SH-SY5Y (cell line): ENCODE results near the gene SIK3.

Source experiments
- GATA2 ChIP-seq: IDR thresholded peaks from 2 replicates; pipeline ENCODE4 v1.6.1; 2011; ENCODE audit warnings: mild to moderate bottlenecking, low read depth, low read length
- GATA3 ChIP-seq: IDR thresholded peaks from 2 replicates; pipeline ENCODE4 v1.6.1; 2011; ENCODE audit warnings: low read depth, mild to moderate bottlenecking, low read length, moderate library complexity

- TF ChIP-seq GATA3 (no peak), GATA2 (no peak)
Observed at GRCh38 chr11:116980136-116980793, 118.0 kb downstream of the SIK3 start.
